Activated naive CD8-positive, alpha-beta T cell treated with anti-CD3 and anti-CD28 coated beads, Interleukin-2, amount 10 ng/mL, durations not matched to agents 7 days and 5 days (primary cell): ENCODE data around the gene LSM7. TPM values are rescaled to one million over a fixed set of nuclear protein-coding genes. Genes with fewer than 3 reads are reported as not detected.

ENCODE experiments used
- ATAC-seq: fragments of 150-1000 bp; cut with Tn5 transposase; one replicate; pipeline ENCODE4 v1.10.0; 2021; ENCODE audit warnings: low read depth, moderate library complexity
- POLR2A ChIA-PET: fragments of 350-600 bp; sonication (Branson Sonifier 250); formaldehyde crosslinking; loops from one replicate; lab custom pipeline; 2021; ENCODE audit warnings: antibody characterized with exemption; lab: Charles Lee
- DNase-seq: peaks from one replicate; pipeline ENCODE4 v3.0.0; 2021
- H3K27ac Mint-ChIP-seq: one replicate; pipeline ENCODE4 v1.8.0; 2022; ENCODE audit warnings: mild to moderate bottlenecking, mixed read lengths
- H3K27me3 Mint-ChIP-seq: one replicate; pipeline ENCODE4 v1.8.0; 2022; ENCODE audit warnings: mild to moderate bottlenecking, moderate library complexity, mixed read lengths
- H3K36me3 Mint-ChIP-seq: one replicate; pipeline ENCODE4 v1.8.0; 2021; ENCODE audit warnings: mild to moderate bottlenecking, mixed read lengths
- H3K4me1 Mint-ChIP-seq: one replicate; pipeline ENCODE4 v1.8.0; 2021; ENCODE audit warnings: mixed read lengths
- H3K4me3 Mint-ChIP-seq: one replicate; pipeline ENCODE4 v1.8.0; 2022; ENCODE audit warnings: mild to moderate bottlenecking, moderate library complexity, mixed read lengths
- H3K9me3 Mint-ChIP-seq: one replicate; pipeline ENCODE4 v1.8.0; 2021; ENCODE audit warnings: mixed read lengths
- total RNA-seq, 2 experiments: library from RNA; stranded (reverse); gene quantifications; one replicate each; pipeline ENCODE4 v1.2.3, GENCODE V29; 2021

LSM7 gene
- total RNA-seq, result 100 to 1,000 TPM; 111 to 125 TPM

DNA sequence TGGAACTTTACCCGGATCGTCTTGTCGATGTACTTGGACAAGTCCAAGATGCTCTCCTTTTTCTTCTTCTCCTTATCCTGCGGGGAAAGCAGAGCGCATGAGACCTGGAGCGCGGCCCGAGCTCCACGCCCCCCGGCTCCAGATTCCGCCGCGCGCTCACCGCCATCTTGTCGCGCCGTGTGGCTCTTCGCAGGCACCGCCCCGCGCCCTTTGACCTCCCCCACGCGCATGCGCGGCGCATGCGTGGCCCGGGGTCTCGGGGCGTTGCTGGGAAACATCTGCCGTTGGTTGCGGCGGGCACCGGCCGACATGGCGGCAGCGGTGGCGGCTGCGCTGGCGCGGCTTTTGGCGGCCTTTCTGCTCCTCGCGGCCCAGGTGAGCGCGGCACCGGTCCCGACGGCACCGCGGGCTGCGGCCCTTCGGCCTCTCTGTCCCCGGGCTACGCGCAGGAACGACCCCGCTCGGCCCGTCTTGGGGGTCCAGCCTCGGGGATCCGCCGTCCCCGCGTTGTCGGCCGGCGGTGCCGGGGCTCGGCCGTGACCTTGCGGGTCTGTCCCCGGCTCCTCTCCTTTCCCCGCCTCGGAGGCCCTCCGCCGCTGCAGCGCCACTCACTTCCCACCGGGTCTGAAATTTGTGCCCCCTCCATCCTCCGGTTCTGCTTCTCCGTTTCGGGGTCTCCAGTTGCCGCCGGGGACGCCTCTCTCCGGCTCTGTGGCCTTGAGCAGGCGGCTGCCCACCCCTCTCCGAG lies at the start of gene LSM7, which contains the start of gene SPPL2B:
LSM7 (minus strand) TSS at position 186 of the 748 bp plus-strand sequence; CDS start at position 166, 20 bp downstream.
SPPL2B (plus strand) TSS at position 284 of the 748 bp plus-strand sequence; CDS start at position 310, 26 bp downstream.
- peak; percentile 98 for DNase-seq
- Mint-ChIP-seq H3K4me1 (peaks cover 55% of the 10 kb centered on the region), H3K27me3 (no peaks in the 10 kb centered on the region), H3K4me3 (peak within 1 kb of the TSS; percentile 100), H3K9me3 (no peaks in the 10 kb centered on the region), H3K27ac (peak within 1 kb of the TSS; percentile 100), H3K36me3 (peaks cover 10% of the 10 kb centered on the region)
- ATAC-seq, result peak; percentile 50
- POLR2A ChIA-PET, result interaction anchor here (0.6 to 2.7 kb wide), 18 partner anchors 9 to 853 kb away, joined by 3 to 12 read pairs (median 4); partner anchors contain the start of genes GADD45B, LMNB2 and PLEKHJ1

DNA sequence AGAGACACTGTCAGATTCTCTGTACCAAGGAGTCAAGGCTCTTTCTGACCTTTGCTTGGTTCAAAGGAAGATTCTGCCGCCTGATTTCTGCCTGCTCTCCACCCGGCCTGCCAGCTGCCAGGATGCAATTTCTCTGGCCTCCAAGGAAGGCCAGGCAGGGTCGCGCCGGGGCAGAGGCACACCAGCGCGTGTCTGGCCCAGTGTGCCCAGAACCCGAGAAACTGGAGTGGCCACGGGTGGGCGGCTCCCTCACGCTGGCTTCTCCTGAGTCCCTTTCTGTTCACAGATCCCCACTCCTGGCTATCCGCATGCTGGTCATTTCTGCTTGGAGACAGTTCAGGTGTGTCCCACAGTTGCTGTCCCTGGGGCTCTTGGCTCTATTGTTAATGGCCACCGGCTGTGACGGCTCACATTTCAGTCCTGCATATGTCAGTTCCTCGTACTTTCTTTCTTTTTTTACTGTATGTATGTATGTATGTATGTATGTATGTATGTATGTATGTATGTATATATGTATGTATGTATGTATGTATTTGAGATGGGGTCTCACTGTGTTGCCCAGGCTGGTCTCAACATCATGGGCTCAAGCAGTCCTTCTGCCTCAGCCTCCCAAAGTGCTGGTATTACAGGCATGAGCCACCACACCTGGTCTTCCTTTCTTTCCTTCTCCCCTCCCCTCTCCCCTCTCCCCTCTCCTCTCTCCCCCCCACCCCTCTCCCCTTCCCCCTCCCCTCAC lies 48.6 kb upstream of the LSM7 start:
- H3K27ac Mint-ChIP-seq, result no peak overlapping the region
- H3K4me1 Mint-ChIP-seq, result peaks cover 2% of the 10 kb centered on the region
- ATAC-seq, result no peak
- peaks cover 16% of the 10 kb centered on the region for H3K9me3 Mint-ChIP-seq
- POLR2A ChIA-PET, result no interaction called here
- no peak overlapping the region for H3K4me3 Mint-ChIP-seq
- peaks cover 2% of the 10 kb centered on the region for H3K27me3 Mint-ChIP-seq
- DNase-seq, result no peak
- H3K36me3 Mint-ChIP-seq, result peaks cover 8% of the 10 kb centered on the region

DNA sequence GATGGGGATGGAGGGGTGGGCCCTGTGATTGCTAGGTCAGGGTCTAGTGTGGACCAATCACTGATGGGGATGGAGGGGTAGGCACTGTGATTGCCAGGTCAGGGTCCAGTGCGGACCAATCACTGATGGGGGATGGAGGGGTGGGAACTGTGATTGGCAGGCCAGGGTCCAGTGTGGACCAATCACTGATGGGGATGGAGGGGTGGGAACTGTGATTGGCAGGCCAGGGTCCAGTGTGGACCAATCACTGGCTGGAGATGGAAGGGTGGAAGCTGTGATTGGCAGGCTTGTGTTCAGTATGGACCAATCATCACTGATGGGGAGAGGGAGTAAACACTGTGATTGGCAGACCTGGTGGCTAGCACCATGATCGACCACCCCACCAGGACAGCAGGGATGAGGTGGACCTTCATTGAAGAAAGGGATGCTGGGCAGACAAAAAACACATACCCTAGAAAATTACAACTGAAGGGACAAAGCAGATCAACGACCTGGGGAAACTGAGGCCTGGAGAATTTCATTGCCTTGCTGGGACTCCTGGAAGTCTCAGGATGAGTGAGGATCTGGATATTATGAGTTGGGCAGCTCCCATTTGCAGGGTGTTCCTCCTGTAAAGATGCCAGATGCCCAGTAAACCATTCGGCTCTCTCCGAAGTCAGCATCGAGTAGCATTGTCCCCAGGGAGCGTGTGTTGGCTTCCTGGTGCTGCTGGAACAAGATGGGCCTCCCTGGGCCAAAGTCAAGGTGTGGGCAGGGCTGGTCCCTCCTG lies 47.2 kb upstream of the LSM7 start:
- POLR2A ChIA-PET, result no interaction called here
- no peak for DNase-seq
- Mint-ChIP-seq H3K36me3 (peaks cover 11% of the 10 kb centered on the region), H3K4me1 (peaks cover 2% of the 10 kb centered on the region), H3K9me3 (peaks cover 14% of the 10 kb centered on the region), H3K27ac (no peak overlapping the region), H3K27me3 (peaks cover 4% of the 10 kb centered on the region), H3K4me3 (no peak overlapping the region)
- ATAC-seq, result no peak

DNA sequence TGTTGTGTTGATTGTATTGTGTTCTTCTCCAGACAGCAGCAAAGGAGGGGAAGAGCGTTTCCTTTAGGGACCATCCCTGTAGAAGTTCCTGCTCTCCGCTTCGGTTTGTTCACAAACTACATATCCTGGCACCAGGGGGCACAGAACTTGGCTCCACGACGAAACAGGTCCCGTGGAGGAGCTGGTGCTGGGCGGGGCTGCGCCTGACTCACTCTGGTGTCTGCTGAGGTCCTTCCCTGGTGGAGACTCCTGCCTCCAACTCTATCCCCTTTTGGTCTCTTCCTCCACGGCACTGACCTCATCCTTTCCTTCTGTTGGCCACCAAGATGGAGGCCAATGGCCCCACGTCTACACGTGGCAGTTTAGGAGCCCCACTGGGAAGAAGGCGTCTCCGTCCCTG lies 46.4 kb upstream of the LSM7 start:
- Mint-ChIP-seq H3K4me1 (peaks cover 2% of the 10 kb centered on the region), H3K36me3 (peaks cover 11% of the 10 kb centered on the region), H3K4me3 (no peak overlapping the region), H3K27ac (no peak overlapping the region), H3K9me3 (peaks cover 14% of the 10 kb centered on the region), H3K27me3 (peaks cover 4% of the 10 kb centered on the region)
- POLR2A ChIA-PET, result interaction anchor here (0.7 kb wide), 1 partner anchor 68 kb away, joined by 4 read pairs; no protein-coding TSS in a partner anchor
- DNase-seq (no peak), ATAC-seq (no peak)

DNA sequence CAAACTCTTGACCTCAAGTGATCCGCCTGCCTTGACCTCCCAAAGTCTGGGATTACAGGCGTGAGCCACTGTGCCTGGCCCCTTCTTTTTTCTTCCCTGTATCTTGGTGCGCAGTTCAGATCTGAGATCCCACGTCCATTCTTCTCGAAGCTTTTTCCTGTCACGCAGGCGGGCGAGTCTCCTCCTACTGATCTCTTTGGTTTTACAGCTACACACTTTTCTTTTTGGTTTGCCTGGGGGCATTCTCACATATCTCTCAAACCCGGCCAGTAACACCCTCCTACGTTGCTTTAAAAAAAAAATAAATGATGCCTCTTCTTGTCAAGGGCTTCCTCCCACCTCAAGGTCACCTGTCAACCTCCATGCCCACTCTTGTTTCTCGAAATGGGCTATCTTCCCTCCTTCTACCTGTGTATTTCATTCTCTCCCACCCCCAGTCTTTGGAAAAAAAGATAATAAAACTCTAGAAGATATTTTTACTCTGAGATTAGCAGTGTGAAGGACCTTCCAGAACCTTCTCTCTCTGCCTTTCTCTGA lies 43.8 kb upstream of the LSM7 start:
- Mint-ChIP-seq H3K27me3 (peaks cover 8% of the 10 kb centered on the region), H3K4me1 (peaks cover 4% of the 10 kb centered on the region), H3K27ac (no peak overlapping the region), H3K36me3 (peaks cover 5% of the 10 kb centered on the region), H3K9me3 (peaks cover 10% of the 10 kb centered on the region), H3K4me3 (no peak overlapping the region)
- DNase-seq, result no peak
- POLR2A ChIA-PET, result no interaction called here
- no peak for ATAC-seq

DNA sequence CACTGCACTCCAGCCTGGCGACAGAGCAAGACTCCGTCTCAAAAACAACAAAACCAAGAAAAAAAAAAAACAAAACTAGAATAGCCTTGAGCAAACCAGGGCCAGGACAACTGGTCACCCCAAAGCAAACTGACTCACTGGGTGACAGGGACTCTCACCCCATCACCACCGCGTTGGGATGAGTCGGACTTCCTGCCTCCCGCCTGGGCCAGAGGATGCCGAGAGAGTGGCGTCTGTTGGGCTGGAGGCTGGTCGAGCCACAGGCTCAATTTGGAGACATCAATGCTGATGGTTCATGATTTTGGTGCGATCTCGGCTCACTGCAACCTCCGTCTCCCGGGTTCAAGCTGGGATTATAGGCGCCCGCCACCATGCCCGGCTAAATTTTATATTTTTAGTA lies 43.3 kb upstream of the LSM7 start:
- DNase-seq (no peak), ATAC-seq (no peak)
- Mint-ChIP-seq H3K4me3 (no peak overlapping the region), H3K27me3 (peaks cover 8% of the 10 kb centered on the region), H3K4me1 (peaks cover 4% of the 10 kb centered on the region), H3K36me3 (peaks cover 5% of the 10 kb centered on the region), H3K9me3 (peaks cover 10% of the 10 kb centered on the region), H3K27ac (no peak overlapping the region)
- POLR2A ChIA-PET, result no interaction called here

DNA sequence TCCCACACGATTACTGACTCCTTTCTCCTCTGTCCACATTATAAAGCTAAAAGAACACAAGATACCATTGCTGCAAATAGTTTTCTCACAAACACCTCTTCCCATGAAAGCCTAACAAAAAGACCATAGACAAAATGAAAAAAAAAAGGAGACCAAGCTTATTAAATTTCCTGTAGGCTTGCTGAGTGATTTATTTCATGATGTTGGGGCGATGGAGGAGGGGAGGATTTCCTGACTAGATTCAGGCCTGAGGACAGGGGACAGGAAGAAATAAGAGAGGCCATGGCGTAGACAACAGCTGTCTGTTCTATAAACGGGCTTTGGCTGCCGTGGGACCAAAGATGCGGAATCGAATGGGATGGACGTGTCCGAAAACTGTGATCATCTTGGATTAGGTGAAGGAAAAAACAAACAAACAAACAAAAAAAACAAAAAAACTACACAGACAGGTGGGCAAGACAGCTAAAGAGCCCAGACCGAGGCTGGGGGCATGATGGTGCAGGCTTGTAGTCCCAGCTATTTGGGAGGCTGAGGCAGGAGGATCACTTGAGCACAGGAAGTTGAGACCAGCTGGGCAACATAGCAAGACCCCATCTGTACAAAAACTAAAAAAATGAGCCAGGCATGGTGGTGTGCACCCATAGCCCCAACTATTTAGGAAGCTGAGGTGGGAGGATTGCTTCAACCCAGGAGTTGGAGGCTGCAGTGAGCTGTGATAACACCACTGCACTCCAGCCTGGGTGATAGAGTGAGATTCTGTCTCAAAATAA lies 37.0 kb upstream of the LSM7 start:
- Mint-ChIP-seq H3K27me3 (peaks cover 10% of the 10 kb centered on the region), H3K4me1 (peaks cover 8% of the 10 kb centered on the region), H3K27ac (no peak overlapping the region), H3K36me3 (peaks cover 2% of the 10 kb centered on the region), H3K4me3 (no peak overlapping the region), H3K9me3 (peaks cover 7% of the 10 kb centered on the region)
- POLR2A ChIA-PET, result no interaction called here
- ATAC-seq (no peak), DNase-seq (no peak)

DNA sequence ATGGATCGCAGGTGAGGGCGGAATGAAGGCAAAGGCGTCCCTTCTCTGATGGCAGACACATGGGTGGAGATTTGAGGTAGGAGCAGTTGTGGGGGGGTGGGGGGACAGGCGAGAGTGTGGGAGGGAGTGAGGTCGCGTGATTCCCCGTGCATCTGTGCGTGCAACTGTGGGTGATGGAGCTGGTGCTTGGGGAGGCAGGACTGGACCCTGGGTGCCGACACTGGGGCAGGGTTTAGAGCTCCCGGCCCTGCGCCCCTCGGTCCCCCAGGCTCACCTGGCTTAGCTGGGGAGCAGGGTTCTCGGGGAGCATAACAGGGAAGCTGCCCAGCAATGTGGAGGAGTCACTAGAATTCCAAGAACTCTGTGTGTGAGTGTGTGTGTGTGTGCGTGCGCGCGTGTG lies 35.0 kb upstream of the LSM7 start:
- no peak for DNase-seq
- Mint-ChIP-seq H3K27me3 (peaks cover 19% of the 10 kb centered on the region), H3K4me3 (no peak overlapping the region), H3K9me3 (peaks cover 6% of the 10 kb centered on the region), H3K4me1 (peaks cover 7% of the 10 kb centered on the region), H3K36me3 (peaks cover 2% of the 10 kb centered on the region), H3K27ac (no peak overlapping the region)
- ATAC-seq, result no peak
- POLR2A ChIA-PET, result no interaction called here

DNA sequence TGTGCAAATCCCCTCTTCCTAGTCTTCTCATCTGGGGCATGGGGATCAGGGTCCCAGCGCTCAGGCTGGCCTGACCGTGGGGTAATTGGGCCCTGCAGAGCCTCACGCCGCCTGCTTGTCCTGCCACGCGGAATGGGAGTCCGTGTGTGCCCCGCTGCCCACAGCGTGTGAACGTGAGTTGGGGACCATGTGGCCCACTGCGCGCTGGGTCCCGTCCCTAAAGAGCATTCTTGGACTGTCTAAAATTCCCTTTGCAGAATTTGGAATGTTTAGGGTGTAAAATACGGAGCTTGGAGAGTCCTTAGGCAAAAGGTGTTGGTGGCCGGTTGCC lies 34.5 kb upstream of the LSM7 start:
- Mint-ChIP-seq H3K36me3 (no peaks in the 10 kb centered on the region), H3K4me3 (no peak overlapping the region), H3K9me3 (peaks cover 1% of the 10 kb centered on the region), H3K27ac (no peak overlapping the region), H3K4me1 (peaks cover 4% of the 10 kb centered on the region), H3K27me3 (peaks cover 14% of the 10 kb centered on the region)
- no peak for ATAC-seq
- no peak for DNase-seq
- POLR2A ChIA-PET, result no interaction called here

DNA sequence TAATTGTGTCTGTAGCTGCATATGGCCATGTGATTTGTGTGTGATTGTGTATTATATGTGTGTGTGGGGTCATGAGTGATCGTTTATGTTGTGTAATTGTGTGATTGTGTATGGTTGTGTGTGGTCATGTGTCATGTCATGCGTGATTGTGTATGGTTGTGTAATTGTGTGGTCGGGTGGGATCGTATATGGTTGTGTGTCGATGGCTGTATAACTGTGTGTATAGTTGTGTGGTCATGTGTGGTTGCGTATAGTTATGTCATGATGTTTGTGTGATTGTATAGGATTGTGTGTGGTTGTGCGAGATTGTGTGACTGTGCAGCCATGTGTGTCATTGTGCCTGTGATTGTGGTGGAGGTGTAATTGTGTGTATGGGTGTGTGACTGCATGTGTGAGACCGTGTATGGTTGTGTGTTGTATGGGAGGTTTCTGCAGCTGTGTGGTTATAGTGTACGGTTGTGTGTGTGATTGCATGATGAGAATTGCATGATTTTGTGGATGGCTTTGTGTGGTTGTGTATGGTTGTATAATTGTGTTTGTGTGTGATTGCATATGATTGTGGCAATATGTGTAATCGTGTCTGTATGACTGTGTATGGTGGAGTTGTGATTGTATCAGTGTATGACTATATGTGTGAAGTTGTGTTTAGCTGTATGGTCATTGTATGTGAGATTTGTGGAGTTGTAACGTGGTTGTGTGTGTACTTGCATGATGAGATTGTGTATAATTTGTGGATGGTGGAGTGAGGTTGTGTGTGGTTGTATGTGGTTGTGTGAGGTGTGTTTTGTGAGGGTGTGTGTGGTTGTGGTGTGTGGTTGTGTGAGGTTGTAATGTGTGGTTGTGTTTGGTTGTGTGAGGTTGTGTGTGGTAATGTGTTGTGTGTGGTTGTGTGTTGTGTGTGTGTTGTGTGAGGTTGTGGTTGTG lies 33.9 kb upstream of the LSM7 start:
- POLR2A ChIA-PET, result no interaction called here
- H3K27ac Mint-ChIP-seq, result no peak overlapping the region

DNA sequence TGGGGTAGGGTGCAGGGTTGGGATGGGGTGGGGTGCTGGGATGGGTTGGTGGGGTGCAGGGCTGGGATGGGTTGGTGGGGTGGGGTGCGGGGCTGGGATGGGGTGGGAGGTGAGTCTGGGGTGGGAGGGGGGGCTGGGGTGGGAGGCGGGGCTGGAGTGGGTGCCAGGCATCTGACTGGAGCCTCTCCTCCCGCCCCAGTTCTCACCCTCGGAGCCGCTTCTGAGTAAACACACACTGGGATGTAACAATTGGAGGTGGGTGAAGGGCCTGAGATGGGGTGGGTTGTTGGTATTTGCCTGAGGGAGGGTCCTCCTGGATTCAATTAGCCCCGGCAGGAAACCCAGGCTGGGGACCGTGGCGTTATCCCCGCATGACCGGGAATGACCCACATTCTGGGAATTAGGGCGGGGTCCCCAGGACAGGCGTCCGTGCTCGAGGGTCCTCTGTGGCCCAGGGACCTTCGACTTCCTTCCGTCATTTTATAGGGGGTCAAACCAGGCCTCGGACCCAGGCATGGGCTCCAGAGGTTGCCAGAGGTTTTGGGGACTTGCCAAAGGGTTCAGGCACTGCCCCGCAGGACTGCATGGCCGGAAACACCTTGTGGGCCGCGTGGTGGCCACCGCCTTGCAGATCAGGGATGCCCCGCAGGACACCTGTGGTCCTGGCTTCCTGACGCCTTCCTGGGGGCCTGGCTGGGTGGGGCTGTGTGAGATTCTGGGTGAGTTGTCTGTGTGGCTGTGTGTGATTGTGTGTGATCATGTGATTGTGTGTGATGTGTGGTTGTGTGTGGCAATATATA lies 33.1 kb upstream of the LSM7 start:
- H3K4me3 Mint-ChIP-seq, result no peak overlapping the region
- H3K27ac Mint-ChIP-seq, result no peak overlapping the region
- no peak for DNase-seq
- H3K4me1 Mint-ChIP-seq, result peaks cover 4% of the 10 kb centered on the region
- peaks cover 5% of the 10 kb centered on the region for H3K9me3 Mint-ChIP-seq
- POLR2A ChIA-PET, result no interaction called here
- ATAC-seq, result no peak
- peaks cover 13% of the 10 kb centered on the region for H3K27me3 Mint-ChIP-seq
- H3K36me3 Mint-ChIP-seq, result no peaks in the 10 kb centered on the region

More for the DNA sequence above, 33.9 kb upstream of the LSM7 start:
- ATAC-seq (no peak), DNase-seq (no peak)
- H3K9me3 Mint-ChIP-seq, result peaks cover 3% of the 10 kb centered on the region
- no peaks in the 10 kb centered on the region for H3K36me3 Mint-ChIP-seq
- peaks cover 4% of the 10 kb centered on the region for H3K4me1 Mint-ChIP-seq
- no peak overlapping the region for H3K4me3 Mint-ChIP-seq
- peaks cover 13% of the 10 kb centered on the region for H3K27me3 Mint-ChIP-seq
